Measurements from ENCODE around the gene ITGB2. TPM values are rescaled to one million over a fixed set of nuclear protein-coding genes. Genes with fewer than 3 reads are reported as not detected.

The ITGB2 gene
- polyA plus RNA-seq, 1 of the 3 experiments (the other 2 are of a cell fraction), result 0.77 TPM

GRCh38 chr21:44935533-44935927 lies 14.8 kb upstream of the ITGB2 start:
- Histone ChIP-seq H3K27me3 (ENCODE audit: insufficient read depth) (peaks cover 15% of the 10 kb centered on the region), H3K9me2 (no peaks in the 10 kb centered on the region), H3K4me2 (no peak overlapping the region), H2AFZ (ENCODE audit: low read depth) (no peak overlapping the region), H3K27ac (ENCODE audit: low read depth in 2 of 2, low read length in 1 of 2) (no peak overlapping the region), H3K36me3 (replicated peaks in 1 of 2; ENCODE audit: control insufficient read depth in 1 of 2, insufficient read depth in 2 of 2, low read length in 1 of 2) (no peaks in the 10 kb centered on the region), H3K9me3 (no peaks in the 10 kb centered on the region), H3K4me1 (ENCODE audit: control insufficient read depth in 1 of 2, insufficient read depth in 2 of 2, low read depth in 1 of 2, low read length in 1 of 2) (peaks cover 5 to 14% of the 10 kb centered on the region in 2 experiments; a peak in 1 of 4 replicates), H4K20me1 (ENCODE audit: insufficient read depth) (0 out of 2 replicates have a peak, but pooled peaks cover 4% of the 10 kb centered on the region), H3K4me3 (ENCODE audit: low read depth in 2 of 2, low read length in 1 of 2) (no peak overlapping the region), H3K9ac (no peak overlapping the region), H3K79me2 (ENCODE audit: insufficient read depth) (peaks cover 15% of the 10 kb centered on the region), H3F3A (replicated peaks; ENCODE audit: insufficient read depth) (peaks cover 5% of the 10 kb centered on the region)
- ChIA-PET POLR2A (no interaction called here), CTCF (interaction anchor here (1.6 to 2.6 kb wide), 2 partner anchors 13 to 42 kb away, joined by 4 to 11 read pairs; no protein-coding TSS in a partner anchor)
- DNase-seq, result no peak
- TF ChIP-seq JUND (IDR thresholded peaks at IDR 0.05) (no peak), MXI1 (IDR thresholded peaks at IDR 0.05; ENCODE audit: low read depth, low read length) (no peak), SIN3A (IDR thresholded peaks at IDR 0.05; ENCODE audit: borderline replicate concordance, low read depth, low read length) (no peak)
- TF ChIP-seq, protein P1, sequence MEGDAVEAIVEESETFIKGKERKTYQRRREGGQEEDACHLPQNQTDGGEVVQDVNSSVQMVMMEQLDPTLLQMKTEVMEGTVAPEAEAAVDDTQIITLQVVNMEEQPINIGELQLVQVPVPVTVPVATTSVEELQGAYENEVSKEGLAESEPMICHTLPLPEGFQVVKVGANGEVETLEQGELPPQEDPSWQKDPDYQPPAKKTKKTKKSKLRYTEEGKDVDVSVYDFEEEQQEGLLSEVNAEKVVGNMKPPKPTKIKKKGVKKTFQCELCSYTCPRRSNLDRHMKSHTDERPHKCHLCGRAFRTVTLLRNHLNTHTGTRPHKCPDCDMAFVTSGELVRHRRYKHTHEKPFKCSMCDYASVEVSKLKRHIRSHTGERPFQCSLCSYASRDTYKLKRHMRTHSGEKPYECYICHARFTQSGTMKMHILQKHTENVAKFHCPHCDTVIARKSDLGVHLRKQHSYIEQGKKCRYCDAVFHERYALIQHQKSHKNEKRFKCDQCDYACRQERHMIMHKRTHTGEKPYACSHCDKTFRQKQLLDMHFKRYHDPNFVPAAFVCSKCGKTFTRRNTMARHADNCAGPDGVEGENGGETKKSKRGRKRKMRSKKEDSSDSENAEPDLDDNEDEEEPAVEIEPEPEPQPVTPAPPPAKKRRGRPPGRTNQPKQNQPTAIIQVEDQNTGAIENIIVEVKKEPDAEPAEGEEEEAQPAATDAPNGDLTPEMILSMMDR (IDR thresholded peaks at IDR 0.05), result no peak
- WGBS (ENCODE audit: low lambda C conversion rate), result 92% methylated on average over 5 of the region's 10 CpGs

GRCh38 chr21:44934797-44935532 lies 14.3 kb upstream of the ITGB2 start:
- H3K9me2 ChIP-seq, result no peaks in the 10 kb centered on the region
- ChIA-PET POLR2A (no interaction called here), CTCF (interaction anchor here (1.6 to 4.9 kb wide), 3 partner anchors 14 to 202 kb away, joined by 4 to 30 read pairs (median 11); no protein-coding TSS in a partner anchor)
- H3F3A ChIP-seq (replicated peaks; ENCODE audit: insufficient read depth), result peaks cover 5% of the 10 kb centered on the region
- no peak overlapping the region for H3K4me2 ChIP-seq
- no peak overlapping the region for H2AFZ ChIP-seq (ENCODE audit: low read depth)
- H3K79me2 ChIP-seq (ENCODE audit: insufficient read depth), result peaks cover 10% of the 10 kb centered on the region
- H3K4me1 ChIP-seq (ENCODE audit: control insufficient read depth in 1 of 2, insufficient read depth in 2 of 2, low read depth in 1 of 2, low read length in 1 of 2), result peaks cover 5 to 14% of the 10 kb centered on the region in 2 experiments; a peak in 1 of 4 replicates
- no peaks in the 10 kb centered on the region for H3K36me3 ChIP-seq (replicated peaks in 1 of 2; ENCODE audit: control insufficient read depth in 1 of 2, insufficient read depth in 2 of 2, low read length in 1 of 2)
- H4K20me1 ChIP-seq (ENCODE audit: insufficient read depth), result 0 out of 2 replicates have a peak, but pooled peaks cover 4% of the 10 kb centered on the region
- no peak for DNase-seq
- no peak overlapping the region for H3K27ac ChIP-seq (ENCODE audit: low read depth in 2 of 2, low read length in 1 of 2)
- H3K9ac ChIP-seq, result no peak overlapping the region
- WGBS (ENCODE audit: low lambda C conversion rate), result 100% methylated on average over 1 of the region's 9 CpGs
- H3K9me3 ChIP-seq, result no peaks in the 10 kb centered on the region
- H3K4me3 ChIP-seq (ENCODE audit: low read depth in 2 of 2, low read length in 1 of 2), result no peak overlapping the region
- peaks cover 15% of the 10 kb centered on the region for H3K27me3 ChIP-seq (ENCODE audit: insufficient read depth)
- TF ChIP-seq, protein P1 (IDR thresholded peaks at IDR 0.05), result no peak
- TF ChIP-seq GATA2 (CRISPR knock-in tag; IDR thresholded peaks at IDR 0.05) (no peak), SMC3 (IDR thresholded peaks at IDR 0.05; ENCODE audit: low read depth, low read length) (no peak), YY1 (IDR thresholded peaks at IDR 0.05; ENCODE audit: low read depth) (no peak), MAX (IDR thresholded peaks at IDR 0.05; ENCODE audit: low read depth) (no peak), TEAD4 (IDR thresholded peaks at IDR 0.05; ENCODE audit: borderline replicate concordance, insufficient read depth) (no peak), JUND (IDR thresholded peaks at IDR 0.05) (no peak), ZBTB33 (IDR thresholded peaks at IDR 0.05; ENCODE audit: borderline replicate concordance, low read depth) (no peak), USF2 (IDR thresholded peaks at IDR 0.05; ENCODE audit: borderline replicate concordance, low read depth, low read length) (no peak), FOXJ3 (CRISPR knock-in tag; IDR thresholded peaks at IDR 0.05) (no peak), CHD2 (IDR thresholded peaks at IDR 0.05; ENCODE audit: low read length, partially characterized antibody) (no peak), NFIC (IDR thresholded peaks at IDR 0.05; ENCODE audit: borderline replicate concordance) (no peak), FOSL2 (IDR thresholded peaks at IDR 0.05; ENCODE audit: borderline replicate concordance, low read depth) (no peak)
- TF ChIP-seq, protein P2, sequence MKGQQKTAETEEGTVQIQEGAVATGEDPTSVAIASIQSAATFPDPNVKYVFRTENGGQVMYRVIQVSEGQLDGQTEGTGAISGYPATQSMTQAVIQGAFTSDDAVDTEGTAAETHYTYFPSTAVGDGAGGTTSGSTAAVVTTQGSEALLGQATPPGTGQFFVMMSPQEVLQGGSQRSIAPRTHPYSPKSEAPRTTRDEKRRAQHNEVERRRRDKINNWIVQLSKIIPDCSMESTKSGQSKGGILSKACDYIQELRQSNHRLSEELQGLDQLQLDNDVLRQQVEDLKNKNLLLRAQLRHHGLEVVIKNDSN (IDR thresholded peaks at IDR 0.05; ENCODE audit: borderline replicate concordance, low read depth), result no peak
